GM12878 (cell line): ENCODE data around the gene FNDC3B.

Source experiments
- CTCF ChIP-seq, 3 experiments: IDR thresholded peaks in 2 of 3; conservative IDR thresholded peaks in 1 of 3; 2 replicates each; pipeline ENCODE4 v1.5.1; 2011; ENCODE audit warnings: low read depth in 3 of 3, low read length in 3 of 3, mild to moderate bottlenecking in 3 of 3, control low read depth in 2 of 3, moderate library complexity in 2 of 3, inconsistent platforms in 1 of 3, mixed read lengths in 1 of 3; ENCODE audit not compliant: control insufficient read depth in 2 of 3, insufficient read depth in 1 of 3; ENCODE audit errors: extremely low read depth in 1 of 3
- EZH2 ChIP-seq: IDR thresholded peaks from 2 replicates; pipeline ENCODE4 v1.6.1; 2012; ENCODE audit warnings: low read depth, mild to moderate bottlenecking, control low read depth, inconsistent platforms, low read length, borderline replicate concordance; ENCODE audit not compliant: control insufficient read depth
- MLLT1 ChIP-seq: fragments of 450-650 bp; IDR thresholded peaks from 2 replicates; pipeline ENCODE4 v1.6.1; 2016; ENCODE audit warnings: mild to moderate bottlenecking
- NR2F1 ChIP-seq: fragments of 450-650 bp; conservative IDR thresholded peaks from 2 replicates; pipeline ENCODE4 v1.6.1; 2017; ENCODE audit warnings: mild to moderate bottlenecking
- POLR2AphosphoS5 ChIP-seq: IDR thresholded peaks from 2 replicates; pipeline ENCODE4 v1.6.1; 2011; ENCODE audit warnings: mild to moderate bottlenecking, low read length, inconsistent platforms
- SRF ChIP-seq, 2 experiments: IDR thresholded peaks; 2 replicates each; pipeline ENCODE4 v1.6.1; 2011; ENCODE audit warnings: low read depth in 2 of 2, low read length in 2 of 2, mild to moderate bottlenecking in 1 of 2, moderate library complexity in 1 of 2
- ZZZ3 ChIP-seq: IDR thresholded peaks from 2 replicates; pipeline ENCODE4 v1.6.1; 2011; ENCODE audit warnings: low read depth; ENCODE audit not compliant: control insufficient read depth, insufficient read length

GRCh38 chr3:172094621-172095557 lies 55.5 kb downstream of the FNDC3B start:
- TF ChIP-seq POLR2AphosphoS5 (no peak), SRF (IDR thresholded peaks at IDR 0.05; ENCODE audit: low read depth in 2 of 2, low read length in 2 of 2) (no peak), NR2F1 (0 out of 2 replicates have a peak, but pooled peaks have one; percentile 29), CTCF (IDR thresholded peaks at IDR 0.05 in 2 of 3, conservative IDR thresholded peaks at IDR 0.05 in 1 of 3; ENCODE audit: control insufficient read depth in 2 of 3, extremely low read depth in 1 of 3, insufficient read depth in 1 of 3, low read depth in 3 of 3, low read length in 3 of 3) (peak; percentile 8 to 31 (median 29); a peak in 4 of 6 replicates), EZH2 (no peak), ZZZ3 (no peak), MLLT1 (0 out of 2 replicates have a peak, but pooled peaks have one; percentile 47)
